Measurements from ENCODE around the gene GPR137C. TPM values are rescaled to one million over a fixed set of nuclear protein-coding genes. Genes with fewer than 3 reads are reported as not detected.

The GPR137C gene
- total and polyA plus RNA-seq, 2 experiments from 2014 or later, result 1.7 to 2.5 TPM

DNA sequence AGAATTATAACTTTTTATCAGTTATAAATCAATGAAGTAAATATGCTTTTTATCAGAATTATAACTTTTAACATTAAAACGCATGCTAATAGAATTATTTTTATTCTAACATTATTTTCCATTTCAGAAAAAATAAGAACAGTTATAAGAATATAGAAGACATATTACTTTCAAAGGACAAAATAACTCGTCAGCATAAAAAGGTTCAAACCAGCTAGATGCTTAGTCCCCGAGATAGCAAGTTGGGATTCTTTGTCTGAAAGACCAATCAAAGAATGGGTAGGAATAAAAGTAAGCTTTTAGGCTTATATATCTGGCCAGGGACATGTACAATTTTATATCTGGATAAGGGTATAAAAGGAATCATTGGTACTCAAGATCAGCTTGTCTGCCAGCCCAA lies 66.0 kb downstream of the GPR137C start:
- Histone ChIP-seq H3K27me3 (no peaks in the 10 kb centered on the region), H2AFZ (no peak overlapping the region), H3K4me1 (ENCODE audit: insufficient read depth) (no peaks in the 10 kb centered on the region), H4K20me1 (ENCODE audit: insufficient read depth, poor library complexity, severe bottlenecking) (no peaks in the 10 kb centered on the region), H3K4me3 (no peak overlapping the region), H3K79me2 (no peaks in the 10 kb centered on the region), H3K36me3 (replicated peaks; ENCODE audit: insufficient read depth, low read depth) (no peaks in the 10 kb centered on the region), H3K27ac (no peak overlapping the region), H3K9me2 (replicated peaks; ENCODE audit: insufficient read depth) (no peaks in the 10 kb centered on the region), H3K4me2 (no peak overlapping the region), H3K9me3 (ENCODE audit: low read depth) (no peaks in the 10 kb centered on the region)
- DNase-seq (ENCODE audit: low spot score), result no peak
- WGBS (ENCODE audit: low lambda C conversion rate, missing lambda C conversion rate), result 96% methylated on average over 3 of the region's 3 CpGs
- TF ChIP-seq EZH2 (IDR thresholded peaks at IDR 0.05; ENCODE audit: borderline replicate concordance) (no peak), EZH2phosphoT487 (IDR thresholded peaks at IDR 0.05; ENCODE audit: low read depth, severe bottlenecking, unreplicated experiment) (no peak)

DNA sequence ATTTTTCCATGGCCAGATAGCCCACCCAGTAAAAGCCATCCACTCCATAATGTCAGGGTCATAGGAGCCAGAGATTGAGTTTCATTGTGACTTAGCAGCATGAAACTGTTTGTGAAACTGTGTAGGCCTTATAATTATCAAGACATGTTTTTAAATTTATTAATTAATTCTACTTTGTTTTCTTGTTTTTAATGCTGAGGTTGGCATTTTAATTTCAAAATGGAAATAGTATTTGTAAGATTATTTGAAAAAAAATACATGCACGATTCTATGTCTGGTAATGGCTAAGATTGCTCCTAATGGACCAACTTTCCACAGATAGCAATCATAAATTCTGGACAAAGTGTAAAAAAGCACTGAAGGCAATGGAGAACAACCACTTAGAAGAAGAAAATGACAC lies 67.1 kb downstream of the GPR137C start:
- Histone ChIP-seq H3K4me3 (no peak overlapping the region), H2AFZ (no peak overlapping the region), H3K27me3 (no peaks in the 10 kb centered on the region), H3K36me3 (replicated peaks; ENCODE audit: insufficient read depth, low read depth) (no peaks in the 10 kb centered on the region), H3K9me2 (replicated peaks; ENCODE audit: insufficient read depth) (no peaks in the 10 kb centered on the region), H3K4me1 (ENCODE audit: insufficient read depth) (no peaks in the 10 kb centered on the region), H3K79me2 (no peaks in the 10 kb centered on the region), H4K20me1 (ENCODE audit: insufficient read depth, poor library complexity, severe bottlenecking) (no peaks in the 10 kb centered on the region), H3K9me3 (ENCODE audit: low read depth) (no peaks in the 10 kb centered on the region), H3K4me2 (no peak overlapping the region), H3K27ac (no peak overlapping the region)
- DNase-seq (ENCODE audit: low spot score), result no peak
- TF ChIP-seq EZH2phosphoT487 (IDR thresholded peaks at IDR 0.05; ENCODE audit: low read depth, severe bottlenecking, unreplicated experiment) (no peak), EZH2 (IDR thresholded peaks at IDR 0.05; ENCODE audit: borderline replicate concordance) (no peak)
- TF ChIP-seq, protein P1, sequence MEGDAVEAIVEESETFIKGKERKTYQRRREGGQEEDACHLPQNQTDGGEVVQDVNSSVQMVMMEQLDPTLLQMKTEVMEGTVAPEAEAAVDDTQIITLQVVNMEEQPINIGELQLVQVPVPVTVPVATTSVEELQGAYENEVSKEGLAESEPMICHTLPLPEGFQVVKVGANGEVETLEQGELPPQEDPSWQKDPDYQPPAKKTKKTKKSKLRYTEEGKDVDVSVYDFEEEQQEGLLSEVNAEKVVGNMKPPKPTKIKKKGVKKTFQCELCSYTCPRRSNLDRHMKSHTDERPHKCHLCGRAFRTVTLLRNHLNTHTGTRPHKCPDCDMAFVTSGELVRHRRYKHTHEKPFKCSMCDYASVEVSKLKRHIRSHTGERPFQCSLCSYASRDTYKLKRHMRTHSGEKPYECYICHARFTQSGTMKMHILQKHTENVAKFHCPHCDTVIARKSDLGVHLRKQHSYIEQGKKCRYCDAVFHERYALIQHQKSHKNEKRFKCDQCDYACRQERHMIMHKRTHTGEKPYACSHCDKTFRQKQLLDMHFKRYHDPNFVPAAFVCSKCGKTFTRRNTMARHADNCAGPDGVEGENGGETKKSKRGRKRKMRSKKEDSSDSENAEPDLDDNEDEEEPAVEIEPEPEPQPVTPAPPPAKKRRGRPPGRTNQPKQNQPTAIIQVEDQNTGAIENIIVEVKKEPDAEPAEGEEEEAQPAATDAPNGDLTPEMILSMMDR (IDR thresholded peaks at IDR 0.05; ENCODE audit: poor library complexity), result no peak
- 88% methylated on average over 1 of the region's 1 CpG for whole genome bisulfite sequencing (ENCODE audit: low lambda C conversion rate, missing lambda C conversion rate)

DNA sequence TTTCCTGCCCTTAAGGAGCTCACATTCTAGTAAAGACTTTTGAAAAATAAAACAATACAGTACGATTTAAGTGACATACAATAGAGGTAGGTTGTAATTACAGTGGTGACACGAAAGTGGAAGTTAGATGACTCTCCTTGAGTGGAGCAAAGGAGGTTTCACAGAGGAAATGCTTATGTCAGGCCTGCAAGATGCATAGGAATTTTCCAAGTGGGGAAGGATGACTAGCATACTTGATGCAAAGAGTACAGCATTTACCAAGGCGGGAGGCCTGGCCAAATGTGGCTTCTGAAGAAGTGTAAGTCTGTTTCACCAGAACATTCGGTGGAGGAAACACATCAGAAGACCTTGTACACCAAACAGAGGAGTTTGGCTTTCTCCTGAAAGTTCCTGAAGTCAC lies 87.5 kb downstream of the GPR137C start:
- no peak for TF ChIP-seq EZH2 (IDR thresholded peaks at IDR 0.05; ENCODE audit: borderline replicate concordance)
- TF ChIP-seq, protein P1 (IDR thresholded peaks at IDR 0.05; ENCODE audit: poor library complexity), result no peak
- no peak for TF ChIP-seq EZH2phosphoT487 (IDR thresholded peaks at IDR 0.05; ENCODE audit: low read depth, severe bottlenecking, unreplicated experiment)
- 96% methylated on average over 4 of the region's 4 CpGs for WGBS (ENCODE audit: low lambda C conversion rate, missing lambda C conversion rate)
- no peaks in the 10 kb centered on the region for H3K4me1 ChIP-seq (ENCODE audit: insufficient read depth)
- H3K9me3 ChIP-seq (ENCODE audit: low read depth), result no peaks in the 10 kb centered on the region
- no peaks in the 10 kb centered on the region for H3K36me3 ChIP-seq (replicated peaks; ENCODE audit: insufficient read depth, low read depth)
- H3K27ac ChIP-seq, result no peak overlapping the region
- no peaks in the 10 kb centered on the region for H4K20me1 ChIP-seq (ENCODE audit: insufficient read depth, poor library complexity, severe bottlenecking)
- no peak for DNase-seq (ENCODE audit: low spot score)
- no peaks in the 10 kb centered on the region for H3K9me2 ChIP-seq (replicated peaks; ENCODE audit: insufficient read depth)
- H3K4me2 ChIP-seq, result no peak overlapping the region
- no peaks in the 10 kb centered on the region for H3K79me2 ChIP-seq
- H3K4me3 ChIP-seq, result no peak overlapping the region
- H3K27me3 ChIP-seq, result no peaks in the 10 kb centered on the region
- H2AFZ ChIP-seq, result no peak overlapping the region

DNA sequence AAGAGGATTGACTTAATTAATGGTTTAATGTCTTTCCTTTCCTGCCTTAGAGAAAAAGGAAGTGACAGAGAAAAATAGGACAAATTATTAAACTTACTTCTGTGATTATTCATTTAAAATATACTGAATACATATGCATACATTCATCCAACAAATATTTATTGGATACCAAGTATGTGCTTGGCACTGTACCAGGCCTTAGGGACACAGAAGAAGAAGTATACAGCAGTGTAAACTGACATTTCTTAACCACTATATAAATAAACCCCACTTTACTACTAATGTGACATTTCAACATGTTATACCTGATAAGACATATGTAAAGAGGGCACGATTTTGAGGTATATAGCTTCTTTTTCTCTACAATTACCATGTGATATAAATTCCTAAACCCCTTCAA lies 89.1 kb downstream of the GPR137C start:
- no peaks in the 10 kb centered on the region for H3K27me3 ChIP-seq
- H3K79me2 ChIP-seq, result no peaks in the 10 kb centered on the region
- H3K4me1 ChIP-seq (ENCODE audit: insufficient read depth), result no peaks in the 10 kb centered on the region
- H3K9me3 ChIP-seq (ENCODE audit: low read depth), result no peaks in the 10 kb centered on the region
- no peak overlapping the region for H3K27ac ChIP-seq
- no peak overlapping the region for H3K4me2 ChIP-seq
- no peak overlapping the region for H2AFZ ChIP-seq
- H3K4me3 ChIP-seq, result no peak overlapping the region
- H4K20me1 ChIP-seq (ENCODE audit: insufficient read depth, poor library complexity, severe bottlenecking), result no peaks in the 10 kb centered on the region
- no peaks in the 10 kb centered on the region for H3K9me2 ChIP-seq (replicated peaks; ENCODE audit: insufficient read depth)
- no peak for TF ChIP-seq EZH2phosphoT487 (IDR thresholded peaks at IDR 0.05; ENCODE audit: low read depth, severe bottlenecking, unreplicated experiment)
- TF ChIP-seq, protein P1 (IDR thresholded peaks at IDR 0.05; ENCODE audit: poor library complexity), result no peak
- TF ChIP-seq EZH2 (IDR thresholded peaks at IDR 0.05; ENCODE audit: borderline replicate concordance), result no peak
- 97% methylated on average over 1 of the region's 1 CpG for WGBS (ENCODE audit: low lambda C conversion rate, missing lambda C conversion rate)
- no peak for DNase-seq (ENCODE audit: low spot score)
- H3K36me3 ChIP-seq (replicated peaks; ENCODE audit: insufficient read depth, low read depth), result no peaks in the 10 kb centered on the region

All from hepatocyte (in vitro differentiated cells).